Heart right ventricle (tissue), 16 donors: ENCODE results near the gene PRR20E. TPM values are rescaled to one million over a fixed set of nuclear protein-coding genes. Genes with fewer than 3 reads are reported as not detected.

ENCODE experiments used
- ATAC-seq, 8 donors: fragments of 200-7000 bp; cut with Tn5 transposase; one replicate each; pipeline ENCODE4 v1.9.1; 2020; ENCODE audit warnings: mild to moderate bottlenecking in 8 of 8, moderate library complexity in 8 of 8, moderate number of reproducible peaks in 1 of 8
- DNase-seq, 2 donors: peaks; one replicate each; pipeline ENCODE4 v3.0.0-alpha.2; 2020
- H3K27ac ChIP-seq, 10 donors: fragments of 200-600 bp; sonication (generic) in 2 of 10; one replicate each; pipeline versions ENCODE4 v1.5.0 to v1.8.0; 2020 to 2022; ENCODE audit warnings: mild to moderate bottlenecking in 3 of 10
- H3K27me3 ChIP-seq, 7 donors: fragments of 200-600 bp; one replicate each; pipeline ENCODE4 v1.8.0; 2021 to 2022; ENCODE audit warnings: mild to moderate bottlenecking in 2 of 7
- H3K36me3 ChIP-seq, 9 donors: fragments of 200-600 bp; sonication (generic) in 1 of 9; one replicate each; pipeline versions ENCODE4 v1.5.0 to v1.8.0; 2020 to 2022; ENCODE audit warnings: mild to moderate bottlenecking in 2 of 9
- H3K4me1 ChIP-seq, 9 donors: fragments of 200-600 bp; sonication (generic) in 1 of 9; one replicate each; pipeline versions ENCODE4 v1.5.0 to v1.8.0; 2020 to 2022; ENCODE audit warnings: mild to moderate bottlenecking in 4 of 9
- H3K4me3 ChIP-seq, 10 donors: fragments of 200-600 bp; sonication (generic) in 2 of 10; one replicate each; pipeline versions ENCODE4 v1.5.0 to v1.8.0; 2020 to 2022; ENCODE audit warnings: mild to moderate bottlenecking in 7 of 10, moderate library complexity in 2 of 10
- H3K9me3 ChIP-seq, 11 donors: fragments of 200-600 bp in 10 of 11; sonication (generic) in 2 of 11; one replicate each; pipeline versions ENCODE4 v1.5.0 to v1.8.0; 2013 to 2022; ENCODE audit warnings: mild to moderate bottlenecking in 2 of 11, control low read depth in 1 of 11, moderate library complexity in 1 of 11
- CTCF ChIP-seq, 9 donors: fragments of 200-600 bp; sonication (generic) in 2 of 9; IDR thresholded peaks; one replicate each; pipeline versions ENCODE4 v1.5.0 to v1.8.0; 2021 to 2022; ENCODE audit warnings: antibody characterized with exemption in 9 of 9, mild to moderate bottlenecking in 5 of 9, moderate library complexity in 1 of 9
- WGBS, 2 donors: extraction: QIAGEN DNeasy Blood & Tissue Kit; methylation state at CpG; one replicate each; pipeline ENCODE4 v1.1.7; 2013; ENCODE audit warnings: inconsistent platforms in 1 of 2; 5-methylcytosine and 5-hydroxymethylcytosine counted together
- intact Hi-C, 10 donors: fragments of 100-400 bp; cut with DNase I; formaldehyde crosslinking; loops; one replicate each; pipeline versions ENCODE4 v1.11.1 to v1.14.2; 2022
- polyA plus RNA-seq, 2 donors: library from polyadenylated mRNA; stranded (reverse); fragments of 200-250 nt; gene quantifications; one replicate each; pipeline ENCODE4 v1.2.3, GENCODE V29; 2013
- total RNA-seq, 10 donors: library from RNA; stranded (reverse); fragmentation: NEBNext Ultra II Directional in 3 of 10; extraction: Animal tissue kit (Norgen Biotek cat#: 25700) in 3 of 10; gene quantifications; one replicate each; pipeline versions ENCODE4 v1.2.1 to v1.2.4, GENCODE V29; 2021 to 2023
- donor health status: Arrhythmogenic right ventricular cardiomyopathy.
- donor health status: ischemic (EF 13 %, LVEDD 7.1; RV severe dilation, severe dysfunction).
- donor health status: healthy with polysubstance abuse.
- donor health status: DM: no; HTN: yes; CAD: no.
- donor health status: DM: no; HTN: no; CAD: no.
- donor health status: ischemic (EF 25% LVEDD 6.9; RV normal size, moderate dysfunction).
- donor health status: ischemic (EF 25% LVEDD 5.7; RV mildly dilated, moderate dysfunction).
- donor health status: healthy.
- donor health status: DM: yes; HTN: yes; CAD: no.
- donor health status: Ischemic cardiomyopathy.
- donor health status: ischemic (EF 35%, LVEDD 5.7; RV mildly dilated, moderate dysfunction).
- donor health status: nonischemic (EF 11% LVEDD 7.7; RV severe dilation, severe dysfunction).
- donor health status: DM: yes; HTN: yes; CAD: no.
- donor health status: PGD.
- donor health status: ischemic (EF 29% LVEDD 5.4; RV normal size, mild dysfunction).
- donor health status: nonischemic (EF 23%, LVEDD 6.1; RV moderate dilation, normal function).

The PRR20E gene
- total and polyA plus RNA-seq, 12 donors: not detected

GRCh38 chr13:57191667-57192066 lies 24.7 kb downstream of the PRR20E start:
- no peak for TF ChIP-seq CTCF (IDR thresholded peaks at IDR 0.05)
- H3K27me3 ChIP-seq: no peaks in the 10 kb centered on the region
- no peak overlapping the region for H3K27ac ChIP-seq
- 77 to 91% methylated on average over 1 of the region's 1 CpG for WGBS, 2 donors
- peaks cover 0 to 10% (median 0%) of the 10 kb centered on the region in 11 donors for H3K9me3 ChIP-seq
- no peak overlapping the region for H3K4me3 ChIP-seq
- no peak for ATAC-seq
- intact Hi-C loops: no loop called here
- H3K36me3 ChIP-seq: no peaks in the 10 kb centered on the region
- no peaks in the 10 kb centered on the region for H3K4me1 ChIP-seq
- no peak for DNase-seq

GRCh38 chr13:57212989-57213388 lies 46.0 kb downstream of the PRR20E start:
- Histone ChIP-seq H3K4me1 (no peaks in the 10 kb centered on the region), H3K27me3 (no peaks in the 10 kb centered on the region), H3K9me3 (peaks cover 0 to 15% (median 0%) of the 10 kb centered on the region in 11 donors), H3K36me3 (no peaks in the 10 kb centered on the region), H3K4me3 (no peak overlapping the region), H3K27ac (no peak overlapping the region)
- WGBS, 2 donors: 76 to 97% methylated on average over 1 of the region's 1 CpG
- intact Hi-C loops: no loop called here
- no peak for TF ChIP-seq CTCF (IDR thresholded peaks at IDR 0.05)
- DNase-seq: no peak
- ATAC-seq: no peak

Other genes with a start within 250 kb of the PRR20E start
- gene PRR20A, start 26.3 kb upstream of the PRR20E start, total RNA-seq: not detected
- gene PRR20A, start 26.3 kb upstream of the PRR20E start, polyA plus RNA-seq: not detected
- gene PRR20B, start 19.7 kb upstream of the PRR20E start, total RNA-seq: not detected
- not detected for gene PRR20B, start 19.7 kb upstream of the PRR20E start, polyA plus RNA-seq
- gene PRR20C, start 13.1 kb upstream of the PRR20E start, total RNA-seq: not detected
- not detected for gene PRR20C, start 13.1 kb upstream of the PRR20E start, polyA plus RNA-seq
- gene PRR20D, start 6.6 kb upstream of the PRR20E start, total RNA-seq: not detected
- not detected for gene PRR20D, start 6.6 kb upstream of the PRR20E start, polyA plus RNA-seq